Measurements from ENCODE around the gene FICD. TPM values are rescaled to one million over a fixed set of nuclear protein-coding genes. Genes with fewer than 3 reads are reported as not detected.
A peak's percentile ranks its signal among the peaks of the same experiment; 100 is the strongest.

Gene FICD
- total RNA-seq, 1 donor from 2014 or later: 4.2 TPM

- Histone ChIP-seq H3K36me3 (no peaks in the 10 kb centered on the region), H3K9me3 (replicated peaks) (no peaks in the 10 kb centered on the region), H3K4me1 (no peaks in the 10 kb centered on the region), H3K4me3 (no peak overlapping the region), H3K27ac (replicated peaks) (no peak overlapping the region), H3K27me3 (ENCODE audit: low read depth) (peaks cover 61% of the 10 kb centered on the region)
- intact Hi-C loops (cut with micrococcal nuclease): no loop called here
- no peak for DNase-seq
- TF ChIP-seq CTCF (IDR thresholded peaks at IDR 0.05; ENCODE audit: borderline replicate concordance): peak; percentile 52
Measured at GRCh38 chr12:108495054-108495453, 20.0 kb upstream of the FICD start.

- no peak for DNase-seq
- Histone ChIP-seq H3K4me1 (no peaks in the 10 kb centered on the region), H3K36me3 (no peaks in the 10 kb centered on the region), H3K4me3 (no peak overlapping the region), H3K27me3 (ENCODE audit: low read depth) (peaks cover 70% of the 10 kb centered on the region), H3K9me3 (replicated peaks) (no peaks in the 10 kb centered on the region), H3K27ac (replicated peaks) (no peak overlapping the region)
- no peak for TF ChIP-seq CTCF (IDR thresholded peaks at IDR 0.05; ENCODE audit: borderline replicate concordance)
- intact Hi-C loops (cut with micrococcal nuclease): no loop called here
Measured at GRCh38 chr12:108495823-108496579, 19.1 kb upstream of the FICD start.

GRCh38 chr12:108498136-108498535 is 16.9 kb upstream of the FICD start:
- H3K4me3 ChIP-seq: no peak overlapping the region
- no peaks in the 10 kb centered on the region for H3K36me3 ChIP-seq
- H3K9me3 ChIP-seq (replicated peaks): peaks cover 6% of the 10 kb centered on the region
- DNase-seq: no peak
- no peak for TF ChIP-seq CTCF (IDR thresholded peaks at IDR 0.05; ENCODE audit: borderline replicate concordance)
- H3K27ac ChIP-seq (replicated peaks): no peak overlapping the region
- H3K27me3 ChIP-seq (ENCODE audit: low read depth): peaks cover 70% of the 10 kb centered on the region
- no peaks in the 10 kb centered on the region for H3K4me1 ChIP-seq
- intact Hi-C loops (cut with micrococcal nuclease): no loop called here

- Histone ChIP-seq H3K4me3 (no peak overlapping the region), H3K36me3 (no peaks in the 10 kb centered on the region), H3K9me3 (replicated peaks) (peaks cover 14% of the 10 kb centered on the region), H3K4me1 (no peaks in the 10 kb centered on the region), H3K27ac (replicated peaks) (no peak overlapping the region), H3K27me3 (ENCODE audit: low read depth) (peaks cover 69% of the 10 kb centered on the region)
- no peak for TF ChIP-seq CTCF (IDR thresholded peaks at IDR 0.05; ENCODE audit: borderline replicate concordance)
- intact Hi-C loops (cut with micrococcal nuclease): no loop called here
- DNase-seq: no peak
Measured at GRCh38 chr12:108502922-108503321, 12.2 kb upstream of the FICD start.

- Histone ChIP-seq H3K4me3 (no peak overlapping the region), H3K27ac (replicated peaks) (no peak overlapping the region), H3K27me3 (ENCODE audit: low read depth) (peaks cover 51% of the 10 kb centered on the region), H3K36me3 (no peaks in the 10 kb centered on the region), H3K9me3 (replicated peaks) (peaks cover 14% of the 10 kb centered on the region), H3K4me1 (no peaks in the 10 kb centered on the region)
- TF ChIP-seq CTCF (IDR thresholded peaks at IDR 0.05; ENCODE audit: borderline replicate concordance): no peak
- intact Hi-C loops (cut with micrococcal nuclease): no loop called here
- no peak for DNase-seq
Measured at GRCh38 chr12:108505129-108505528, 9.9 kb upstream of the FICD start.

All from left ventricle myocardium inferior (tissue), 1 donor.